GM19463 (cell line): ENCODE measurements around the gene RUBCNL.
A peak's percentile ranks its signal among the peaks of the same experiment; 100 is the strongest.

ENCODE experiments used
- ATAC-seq: cut with Tn5 transposase; IDR thresholded peaks from one replicate; pipeline ENCODE4 v1.9.1; 2021; ENCODE audit warnings: mild to moderate bottlenecking, moderate library complexity; ENCODE audit not compliant: unreplicated experiment

Gene RUBCNL

DNA sequence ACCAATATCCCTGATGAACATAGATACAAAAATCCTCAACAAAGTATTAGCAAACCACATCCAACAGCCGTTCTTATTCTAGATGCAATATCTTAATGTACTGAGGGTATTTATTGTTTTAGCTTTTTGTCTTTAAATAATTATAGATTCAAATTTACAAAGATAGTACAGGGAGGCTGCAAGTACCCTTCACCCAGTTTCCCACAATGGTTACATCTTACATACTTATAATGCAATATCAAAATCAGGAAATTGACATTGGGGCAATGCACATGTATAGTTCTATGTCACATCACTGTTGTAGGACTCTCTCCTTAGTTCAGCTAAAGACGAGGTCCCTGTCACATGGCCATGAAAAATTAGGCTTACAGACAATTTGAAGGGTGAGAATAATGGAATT, 75.8 kb downstream of the RUBCNL start:
- no peak for ATAC-seq

- ATAC-seq, result no peak
Measured at GRCh38 chr13:46310066-46310465, 77.0 kb downstream of the RUBCNL start.

GRCh38 chr13:46307554-46307953, 79.5 kb downstream of the RUBCNL start:
- ATAC-seq, result no peak

DNA sequence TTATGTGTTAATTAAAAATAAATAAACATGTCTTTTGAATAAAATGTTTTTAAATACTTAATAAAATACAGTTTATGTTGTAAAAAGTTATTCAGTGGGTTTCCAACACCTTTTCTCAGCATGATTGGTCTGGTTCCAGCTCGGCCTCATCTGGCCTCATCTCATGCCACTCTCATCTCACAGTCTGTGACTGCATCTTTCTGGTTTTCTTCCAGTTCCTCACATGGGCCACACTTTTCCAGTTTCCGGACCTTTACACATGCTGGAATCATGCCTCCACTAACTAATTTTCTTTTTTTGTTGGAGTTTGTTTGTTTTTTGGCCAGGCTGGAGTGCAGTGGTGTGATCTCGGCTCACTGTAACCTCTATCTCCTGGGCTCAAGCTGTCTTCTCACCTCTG, 82.5 kb downstream of the RUBCNL start:
- no peak for ATAC-seq

- ATAC-seq, result no peak
Measured at GRCh38 chr13:46303742-46304385, 83.2 kb downstream of the RUBCNL start.

- no peak for ATAC-seq
Measured at GRCh38 chr13:46297361-46297811, 89.7 kb downstream of the RUBCNL start.

- ATAC-seq, result no peak
Measured at GRCh38 chr13:46296921-46297320, 90.1 kb downstream of the RUBCNL start.

GRCh38 chr13:46296115-46296822, 90.8 kb downstream of the RUBCNL start:
- ATAC-seq, result peak; percentile 32

- ATAC-seq, result peak; percentile 70
Measured at GRCh38 chr13:46295491-46296114, 91.4 kb downstream of the RUBCNL start.

DNA sequence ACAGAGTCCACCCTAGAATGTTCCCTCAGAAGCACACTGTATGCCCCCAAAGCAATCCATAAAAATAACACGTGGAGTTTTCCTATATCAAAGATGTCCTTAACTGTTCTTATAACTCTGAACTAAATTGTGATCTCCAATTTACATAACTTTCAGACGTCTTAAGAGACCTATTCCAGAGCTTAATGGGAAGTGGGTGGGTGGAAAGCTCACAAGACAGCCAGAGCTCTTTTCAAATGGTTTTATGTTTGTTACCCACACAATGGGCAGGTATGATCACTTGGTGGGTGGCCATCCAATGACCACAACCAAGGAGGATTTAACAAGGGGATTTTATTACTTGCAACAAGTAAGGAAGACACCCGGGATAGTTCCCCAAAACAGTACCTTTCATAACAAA, 93.6 kb downstream of the RUBCNL start:
- ATAC-seq, result no peak
